ENCODE results near the gene PLAAT3. TPM values are rescaled to one million over a fixed set of nuclear protein-coding genes. Genes with fewer than 3 reads are reported as not detected.

Gene PLAAT3
- total and polyA plus RNA-seq, 2 of the 8 experiments (the other 6 are each of a cell fraction or from before 2014, with no cell fraction given) = 109 to 190 TPM

DNA sequence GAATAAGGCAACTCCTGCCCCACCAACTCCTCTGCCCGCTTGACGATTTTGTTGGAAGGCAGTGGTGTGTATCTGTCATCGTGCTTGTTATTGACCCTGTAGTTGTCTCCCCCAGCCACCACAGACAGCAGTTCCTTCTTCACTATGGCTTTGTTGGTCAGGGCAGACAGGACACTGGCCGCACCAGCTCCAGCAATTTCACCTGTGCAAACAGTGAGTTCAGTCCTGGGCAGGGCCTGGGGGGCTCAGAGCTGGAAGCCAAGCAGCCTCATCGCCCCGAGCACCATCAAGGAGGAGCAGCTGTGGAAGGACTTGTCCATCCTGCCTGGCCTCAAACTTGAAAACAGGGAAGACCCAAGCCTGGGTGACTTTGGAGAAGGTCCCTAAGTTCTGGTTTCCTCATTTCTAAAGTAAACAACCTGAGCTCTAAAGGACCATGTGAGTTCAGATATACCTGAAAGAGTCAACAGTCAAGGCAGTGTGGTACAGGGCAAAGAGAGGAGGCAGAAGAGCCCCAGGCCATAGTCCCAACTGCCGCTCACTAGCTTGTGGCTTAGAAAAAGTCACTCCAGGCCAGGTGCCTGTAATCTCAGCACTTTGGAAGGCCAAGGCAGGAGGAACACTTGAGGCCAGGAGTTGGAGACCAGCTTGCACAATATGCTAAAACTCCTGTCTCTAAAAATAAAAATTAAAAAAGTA lies 55.6 kb downstream of the PLAAT3 start (continued):
- TF ChIP-seq KDM5A (IDR thresholded peaks at IDR 0.05; ENCODE audit: low read length) (no peak), EP300 (IDR thresholded peaks at IDR 0.05; ENCODE audit: borderline replicate concordance in 1 of 2, low read depth in 2 of 2, low read length in 2 of 2) (no peak), CHD1 (IDR thresholded peaks at IDR 0.05; ENCODE audit: low read depth, low read length) (no peak), POU5F1 (IDR thresholded peaks at IDR 0.05; ENCODE audit: low read depth, low read length) (no peak), SUZ12 (IDR thresholded peaks at IDR 0.05; ENCODE audit: low read length) (no peak)
